DND-41 (cell line): Measurements from ENCODE around the gene EID3.

Experiments
- EZH2 ChIP-seq: IDR thresholded peaks from 3 replicates; pipeline ENCODE4 v1.6.1; 2012; ENCODE audit warnings: borderline replicate concordance, low read depth, mild to moderate bottlenecking, moderate library complexity, low read length, inconsistent platforms; ENCODE audit not compliant: severe bottlenecking
- TF ChIP-seq, protein P1 (sequence below): IDR thresholded peaks from 2 replicates; pipeline ENCODE4 v1.5.1; 2012; ENCODE audit warnings: borderline replicate concordance, low read length, moderate library complexity, mild to moderate bottlenecking; ENCODE audit not compliant: poor library complexity, severe bottlenecking; ENCODE audit errors: extremely low read depth

DNA sequence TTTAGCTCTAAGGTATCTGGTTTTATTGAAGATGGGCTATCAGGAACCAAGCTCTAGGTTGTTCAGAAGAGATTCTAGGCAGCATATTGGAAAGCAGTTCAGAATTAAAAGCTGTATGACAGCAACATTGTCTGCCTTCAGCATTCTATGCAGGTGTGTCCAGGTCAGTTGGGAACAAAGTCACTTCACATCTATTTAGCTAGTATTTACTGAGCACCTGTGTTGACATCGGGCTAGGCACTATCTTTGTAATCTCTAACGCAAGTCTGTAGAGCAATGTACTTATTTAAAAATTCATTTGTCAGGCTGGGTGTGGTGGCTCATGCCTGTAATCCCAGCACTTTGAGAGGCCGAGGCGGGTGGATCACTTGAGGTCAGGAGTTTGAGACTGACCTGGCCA lies 6.8 kb upstream of the EID3 start:
- TF ChIP-seq, protein P1, sequence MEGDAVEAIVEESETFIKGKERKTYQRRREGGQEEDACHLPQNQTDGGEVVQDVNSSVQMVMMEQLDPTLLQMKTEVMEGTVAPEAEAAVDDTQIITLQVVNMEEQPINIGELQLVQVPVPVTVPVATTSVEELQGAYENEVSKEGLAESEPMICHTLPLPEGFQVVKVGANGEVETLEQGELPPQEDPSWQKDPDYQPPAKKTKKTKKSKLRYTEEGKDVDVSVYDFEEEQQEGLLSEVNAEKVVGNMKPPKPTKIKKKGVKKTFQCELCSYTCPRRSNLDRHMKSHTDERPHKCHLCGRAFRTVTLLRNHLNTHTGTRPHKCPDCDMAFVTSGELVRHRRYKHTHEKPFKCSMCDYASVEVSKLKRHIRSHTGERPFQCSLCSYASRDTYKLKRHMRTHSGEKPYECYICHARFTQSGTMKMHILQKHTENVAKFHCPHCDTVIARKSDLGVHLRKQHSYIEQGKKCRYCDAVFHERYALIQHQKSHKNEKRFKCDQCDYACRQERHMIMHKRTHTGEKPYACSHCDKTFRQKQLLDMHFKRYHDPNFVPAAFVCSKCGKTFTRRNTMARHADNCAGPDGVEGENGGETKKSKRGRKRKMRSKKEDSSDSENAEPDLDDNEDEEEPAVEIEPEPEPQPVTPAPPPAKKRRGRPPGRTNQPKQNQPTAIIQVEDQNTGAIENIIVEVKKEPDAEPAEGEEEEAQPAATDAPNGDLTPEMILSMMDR, result no peak
- TF ChIP-seq EZH2, result no peak
